SU-DHL-6 (cell line): ENCODE measurements around the gene ABCA13.

Experiments
- H2AFZ ChIP-seq: fragments of 200-600 bp; sonication (generic); 2 replicates; pipeline ENCODE4 v1.6.1; 2014; ENCODE audit warnings: low read depth, mild to moderate bottlenecking, moderate library complexity, mixed read lengths, antibody characterized with exemption, low read length; ENCODE audit not compliant: severe bottlenecking
- H3F3A ChIP-seq: fragments of 200-600 bp; shearing (Covaris generic); 2 replicates; pipeline ENCODE4 v1.6.0; 2016; ENCODE audit warnings: antibody characterized with exemption, mild to moderate bottlenecking; ENCODE audit not compliant: insufficient read depth
- H3K27ac ChIP-seq: fragments of 200-600 bp; sonication (generic); 2 replicates; pipeline ENCODE4 v1.5.1; 2016; ENCODE audit warnings: low read depth, mild to moderate bottlenecking, low read length, moderate library complexity, mixed read lengths
- H3K27me3 ChIP-seq: fragments of 200-600 bp; sonication (generic), shearing (Covaris generic); 2 replicates; pipeline ENCODE4 v1.6.0; 2014; ENCODE audit warnings: mild to moderate bottlenecking, low read length
- H3K36me3 ChIP-seq: fragments of 200-600 bp; sonication (generic); 2 replicates; pipeline ENCODE4 v1.6.1; 2014; ENCODE audit warnings: mild to moderate bottlenecking, low read length, mixed read lengths
- H3K4me2 ChIP-seq: fragments of 300-600, 200-600 bp; shearing (Covaris generic), sonication (generic); 2 replicates; pipeline ENCODE4 v1.6.0; 2014; ENCODE audit warnings: low read length, low read depth, mild to moderate bottlenecking; ENCODE audit not compliant: poor library complexity, severe bottlenecking
- H3K4me3 ChIP-seq: fragments of 200-600 bp; sonication (generic); 2 replicates; pipeline ENCODE4 v1.5.1; 2014; ENCODE audit warnings: antibody characterized with exemption, low read length, mild to moderate bottlenecking, mixed read lengths; ENCODE audit not compliant: insufficient read depth, poor library complexity, severe bottlenecking
- H3K79me2 ChIP-seq: fragments of 200-600 bp; sonication (generic); 2 replicates; pipeline ENCODE4 v1.6.1; 2014; ENCODE audit warnings: mild to moderate bottlenecking, low read length, moderate library complexity; ENCODE audit not compliant: insufficient read depth
- H3K9ac ChIP-seq: fragments of 200-600 bp; sonication (generic); 2 replicates; pipeline ENCODE4 v1.7.0; 2014; ENCODE audit warnings: mild to moderate bottlenecking, low read length
- H3K9me2 ChIP-seq: fragments of 200-600 bp; sonication (generic); replicated peaks from 2 replicates; pipeline ENCODE4 v1.6.1; 2014; ENCODE audit warnings: low read length; ENCODE audit not compliant: insufficient read depth
- H3K9me3 ChIP-seq: fragments of 200-600 bp; sonication (generic); 2 replicates; pipeline ENCODE4 v1.6.1; 2014; ENCODE audit warnings: low read length, mixed read lengths; ENCODE audit not compliant: insufficient read depth
- H4K20me1 ChIP-seq: fragments of 200-600 bp; sonication (generic); 2 replicates; pipeline ENCODE4 v1.6.1; 2014; ENCODE audit warnings: low read depth, mild to moderate bottlenecking, antibody characterized with exemption, low read length, moderate library complexity, mixed read lengths
- EZH2phosphoT487 ChIP-seq: fragments of 200-600 bp; sonication (generic), shearing (Covaris generic); conservative IDR thresholded peaks from 2 replicates; pipeline ENCODE4 v1.6.1; 2018; ENCODE audit warnings: mild to moderate bottlenecking, antibody characterized with exemption, low read length, moderate library complexity, mixed read lengths
- TF ChIP-seq, protein P1 (sequence below): fragments of 200-600 bp; sonication (generic); IDR thresholded peaks from one replicate; pipeline ENCODE4 v1.5.1; 2017; ENCODE audit warnings: antibody characterized with exemption, mild to moderate bottlenecking, low read length, moderate library complexity; ENCODE audit not compliant: insufficient read depth, poor library complexity, severe bottlenecking

The ABCA13 gene

DNA sequence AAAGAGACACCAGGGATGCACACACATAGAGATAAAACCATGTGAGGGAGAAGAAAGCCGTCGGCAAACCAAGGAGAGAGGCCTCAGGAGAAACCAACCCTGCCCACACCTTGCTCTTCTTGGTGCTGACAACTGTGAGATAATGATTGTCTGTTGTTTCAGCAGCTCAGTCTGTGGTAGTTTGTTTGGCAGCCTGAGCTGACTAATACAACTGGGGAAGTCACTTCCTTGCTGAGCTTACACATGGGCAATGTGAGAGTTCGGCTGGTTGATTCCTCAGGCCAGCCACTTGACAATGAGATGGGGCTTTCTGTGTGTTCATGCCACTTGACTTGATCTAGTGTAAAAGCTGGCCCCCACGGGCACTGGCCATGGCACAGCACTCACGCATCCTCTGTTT lies 271.8 kb downstream of the ABCA13 start:
- TF ChIP-seq, protein P1, sequence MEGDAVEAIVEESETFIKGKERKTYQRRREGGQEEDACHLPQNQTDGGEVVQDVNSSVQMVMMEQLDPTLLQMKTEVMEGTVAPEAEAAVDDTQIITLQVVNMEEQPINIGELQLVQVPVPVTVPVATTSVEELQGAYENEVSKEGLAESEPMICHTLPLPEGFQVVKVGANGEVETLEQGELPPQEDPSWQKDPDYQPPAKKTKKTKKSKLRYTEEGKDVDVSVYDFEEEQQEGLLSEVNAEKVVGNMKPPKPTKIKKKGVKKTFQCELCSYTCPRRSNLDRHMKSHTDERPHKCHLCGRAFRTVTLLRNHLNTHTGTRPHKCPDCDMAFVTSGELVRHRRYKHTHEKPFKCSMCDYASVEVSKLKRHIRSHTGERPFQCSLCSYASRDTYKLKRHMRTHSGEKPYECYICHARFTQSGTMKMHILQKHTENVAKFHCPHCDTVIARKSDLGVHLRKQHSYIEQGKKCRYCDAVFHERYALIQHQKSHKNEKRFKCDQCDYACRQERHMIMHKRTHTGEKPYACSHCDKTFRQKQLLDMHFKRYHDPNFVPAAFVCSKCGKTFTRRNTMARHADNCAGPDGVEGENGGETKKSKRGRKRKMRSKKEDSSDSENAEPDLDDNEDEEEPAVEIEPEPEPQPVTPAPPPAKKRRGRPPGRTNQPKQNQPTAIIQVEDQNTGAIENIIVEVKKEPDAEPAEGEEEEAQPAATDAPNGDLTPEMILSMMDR = no peak
- TF ChIP-seq EZH2phosphoT487 = no peak

DNA sequence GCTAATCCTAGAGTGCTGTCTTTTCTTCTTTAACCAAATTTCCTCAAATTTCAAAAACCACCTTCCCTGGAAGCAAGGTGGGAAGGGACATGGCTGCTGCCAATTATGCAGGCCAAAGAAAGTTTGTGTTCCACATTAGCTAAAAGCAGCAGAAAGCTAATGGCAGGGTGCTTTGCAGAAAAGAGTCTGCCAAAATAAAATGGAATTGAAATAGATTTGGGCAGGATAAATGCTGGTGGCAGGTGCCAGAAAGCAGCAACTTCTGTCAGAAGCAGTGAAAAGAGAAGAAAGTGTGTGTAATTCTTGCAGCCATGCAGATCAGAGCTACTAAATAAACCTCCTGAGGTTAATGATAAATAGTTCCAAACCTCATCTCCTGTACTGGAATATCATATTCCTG lies 275.5 kb downstream of the ABCA13 start:
- H3K9me3 ChIP-seq = no peaks in the 10 kb centered on the region

More for the DNA sequence above, 271.8 kb downstream of the ABCA13 start:
- H4K20me1 ChIP-seq = no peaks in the 10 kb centered on the region
- no peaks in the 10 kb centered on the region for H3K79me2 ChIP-seq
- H3K27ac ChIP-seq = no peak overlapping the region
- H3K9ac ChIP-seq = no peak overlapping the region
- no peaks in the 10 kb centered on the region for H3F3A ChIP-seq
- no peak overlapping the region for H2AFZ ChIP-seq
- no peaks in the 10 kb centered on the region for H3K9me3 ChIP-seq
- no peaks in the 10 kb centered on the region for H3K27me3 ChIP-seq
- H3K4me2 ChIP-seq = no peak overlapping the region
- no peak overlapping the region for H3K4me3 ChIP-seq
- no peaks in the 10 kb centered on the region for H3K9me2 ChIP-seq
- no peaks in the 10 kb centered on the region for H3K36me3 ChIP-seq

DNA sequence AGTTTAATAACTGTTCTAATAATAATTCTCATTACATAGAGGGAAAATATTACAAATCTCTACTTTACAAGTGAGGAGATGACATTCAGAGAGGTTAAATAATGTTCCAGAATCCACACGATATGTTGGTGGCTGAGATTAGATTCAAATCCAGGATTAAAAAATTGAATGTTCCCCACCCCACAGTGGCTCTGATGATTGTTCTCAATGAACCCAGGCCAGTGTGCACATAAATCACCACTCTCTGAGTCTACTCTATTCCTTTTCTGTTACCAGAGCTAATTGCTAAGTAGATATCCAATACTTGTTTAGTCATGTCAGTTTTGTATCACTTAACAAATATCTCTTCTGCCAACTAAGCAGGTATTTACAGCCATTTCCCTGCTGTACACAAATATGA lies 281.0 kb downstream of the ABCA13 start:
- H3K4me3 ChIP-seq = no peak overlapping the region
- H3K79me2 ChIP-seq = no peaks in the 10 kb centered on the region
- no peaks in the 10 kb centered on the region for H3K9me2 ChIP-seq
- H4K20me1 ChIP-seq = no peaks in the 10 kb centered on the region
- no peaks in the 10 kb centered on the region for H3F3A ChIP-seq
- no peaks in the 10 kb centered on the region for H3K36me3 ChIP-seq
- no peaks in the 10 kb centered on the region for H3K9me3 ChIP-seq
- H3K27ac ChIP-seq = no peak overlapping the region
- H3K9ac ChIP-seq = no peak overlapping the region
- no peak overlapping the region for H2AFZ ChIP-seq
- no peak overlapping the region for H3K4me2 ChIP-seq
- no peak for TF ChIP-seq EZH2phosphoT487
- TF ChIP-seq, protein P1 = no peak
- no peaks in the 10 kb centered on the region for H3K27me3 ChIP-seq

More for the DNA sequence above, 275.5 kb downstream of the ABCA13 start:
- Histone ChIP-seq H3F3A (no peaks in the 10 kb centered on the region), H3K9me2 (no peaks in the 10 kb centered on the region), H4K20me1 (no peaks in the 10 kb centered on the region), H3K27me3 (no peaks in the 10 kb centered on the region), H3K36me3 (no peaks in the 10 kb centered on the region), H3K4me3 (no peak overlapping the region), H2AFZ (no peak overlapping the region), H3K27ac (no peak overlapping the region), H3K4me2 (no peak overlapping the region), H3K79me2 (no peaks in the 10 kb centered on the region), H3K9ac (no peak overlapping the region)
- no peak for TF ChIP-seq EZH2phosphoT487
- TF ChIP-seq, protein P1 = no peak

DNA sequence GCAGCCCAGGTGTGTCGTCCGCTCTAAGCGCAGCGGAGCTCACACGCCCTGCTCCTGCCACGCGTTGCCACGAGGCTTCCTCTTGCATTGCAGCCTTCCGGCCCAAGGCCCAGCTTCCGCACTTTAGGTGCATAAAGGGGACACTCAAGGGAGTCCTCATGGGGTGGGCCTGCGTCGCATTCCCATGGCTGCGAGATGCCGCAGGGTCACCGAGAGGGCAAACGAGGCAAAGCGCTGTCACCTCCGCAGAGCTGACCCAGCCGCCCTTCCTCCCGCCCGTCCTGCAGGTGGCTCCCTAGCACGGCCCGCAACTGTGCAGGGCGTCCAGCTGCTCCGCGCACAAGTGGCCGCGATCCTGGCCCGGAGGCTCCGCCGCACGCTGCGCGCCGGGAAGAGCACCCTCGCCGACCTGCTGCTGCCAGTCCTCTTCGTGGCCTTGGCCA lies 283.5 kb downstream of the ABCA13 start:
- Histone ChIP-seq H4K20me1 (no peaks in the 10 kb centered on the region), H3F3A (no peaks in the 10 kb centered on the region), H3K27me3 (no peaks in the 10 kb centered on the region), H3K4me2 (no peak overlapping the region), H3K79me2 (no peaks in the 10 kb centered on the region), H3K9me3 (no peaks in the 10 kb centered on the region), H3K9me2 (no peaks in the 10 kb centered on the region), H3K36me3 (no peaks in the 10 kb centered on the region), H3K4me3 (no peak overlapping the region), H3K9ac (no peak overlapping the region), H3K27ac (no peak overlapping the region), H2AFZ (no peak overlapping the region)
- TF ChIP-seq, protein P1 = no peak
